Body of pancreas (tissue), 4 donors: ENCODE results near the gene NEK11.

ENCODE experiments used
- POLR2A ChIP-seq, 3 donors: fragments of 450-650 bp; IDR thresholded peaks; one replicate each; pipeline ENCODE4 v1.6.1; 2016; ENCODE audit warnings: antibody characterized with exemption in 3 of 3, mild to moderate bottlenecking in 2 of 3
- TF ChIP-seq, protein P1 (sequence below), 7 experiments: fragments of 450-650 bp in 4 of 7; fragments of 200-600 bp in 3 of 7; sonication (generic) in 3 of 7; IDR thresholded peaks; one replicate each; pipeline ENCODE4 v1.5.1; 2016 to 2019; ENCODE audit warnings: antibody characterized with exemption in 7 of 7

GRCh38 chr3:131020122-131020693 is 6.5 kb upstream of the NEK11 start:
- TF ChIP-seq, protein P1, sequence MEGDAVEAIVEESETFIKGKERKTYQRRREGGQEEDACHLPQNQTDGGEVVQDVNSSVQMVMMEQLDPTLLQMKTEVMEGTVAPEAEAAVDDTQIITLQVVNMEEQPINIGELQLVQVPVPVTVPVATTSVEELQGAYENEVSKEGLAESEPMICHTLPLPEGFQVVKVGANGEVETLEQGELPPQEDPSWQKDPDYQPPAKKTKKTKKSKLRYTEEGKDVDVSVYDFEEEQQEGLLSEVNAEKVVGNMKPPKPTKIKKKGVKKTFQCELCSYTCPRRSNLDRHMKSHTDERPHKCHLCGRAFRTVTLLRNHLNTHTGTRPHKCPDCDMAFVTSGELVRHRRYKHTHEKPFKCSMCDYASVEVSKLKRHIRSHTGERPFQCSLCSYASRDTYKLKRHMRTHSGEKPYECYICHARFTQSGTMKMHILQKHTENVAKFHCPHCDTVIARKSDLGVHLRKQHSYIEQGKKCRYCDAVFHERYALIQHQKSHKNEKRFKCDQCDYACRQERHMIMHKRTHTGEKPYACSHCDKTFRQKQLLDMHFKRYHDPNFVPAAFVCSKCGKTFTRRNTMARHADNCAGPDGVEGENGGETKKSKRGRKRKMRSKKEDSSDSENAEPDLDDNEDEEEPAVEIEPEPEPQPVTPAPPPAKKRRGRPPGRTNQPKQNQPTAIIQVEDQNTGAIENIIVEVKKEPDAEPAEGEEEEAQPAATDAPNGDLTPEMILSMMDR (IDR thresholded peaks at IDR 0.05): no peak
- TF ChIP-seq POLR2A (IDR thresholded peaks at IDR 0.05): no peak
